Measurements from ENCODE around the gene TLR5.

GRCh38 chr1:223147409-223147808, 4.4 kb upstream of the TLR5 start:
- TF ChIP-seq CTCF (IDR thresholded peaks at IDR 0.05; ENCODE audit: low read length) = no peak
- no peak for TF ChIP-seq EZH2 (IDR thresholded peaks at IDR 0.05; ENCODE audit: borderline replicate concordance, low read length)

Measured in OCI-LY1 (cell line).